HG03066 (cell line): Measurements from ENCODE around the gene CMPK1.
"Not testable (repeated sequence)": the region's sequence is repeated elsewhere in the genome, so short reads cannot be mapped to it uniquely, and the experiment has no call there.

ENCODE experiments used
- ATAC-seq: cut with Tn5 transposase; IDR thresholded peaks from one replicate; pipeline ENCODE4 v1.9.1; 2021; ENCODE audit warnings: low read depth; ENCODE audit not compliant: unreplicated experiment

The CMPK1 gene, protein sequence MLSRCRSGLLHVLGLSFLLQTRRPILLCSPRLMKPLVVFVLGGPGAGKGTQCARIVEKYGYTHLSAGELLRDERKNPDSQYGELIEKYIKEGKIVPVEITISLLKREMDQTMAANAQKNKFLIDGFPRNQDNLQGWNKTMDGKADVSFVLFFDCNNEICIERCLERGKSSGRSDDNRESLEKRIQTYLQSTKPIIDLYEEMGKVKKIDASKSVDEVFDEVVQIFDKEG

DNA sequence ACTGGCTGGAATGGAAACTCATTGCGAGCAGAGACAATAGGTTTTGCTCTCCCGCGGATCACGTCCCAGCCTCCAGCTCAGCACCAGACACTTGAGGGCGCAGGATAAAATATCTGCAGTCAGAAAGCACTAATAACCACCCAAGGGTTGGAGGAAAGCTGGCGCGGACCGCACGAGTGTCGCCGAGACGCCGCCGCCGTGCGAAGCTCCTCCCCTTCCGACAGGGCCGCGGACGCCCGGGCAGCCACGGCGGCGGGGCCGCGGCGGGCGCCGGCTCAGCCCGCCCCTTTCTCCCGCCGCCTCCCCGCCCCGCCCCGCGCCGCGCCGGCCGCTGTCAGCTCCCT is at the start of gene CMPK1:
Gene CMPK1 (plus strand): TSS at position 213 of the 344 bp plus-strand sequence. CDS start 156 bp downstream, outside the sequence.
- ATAC-seq: peak; percentile 76

DNA sequence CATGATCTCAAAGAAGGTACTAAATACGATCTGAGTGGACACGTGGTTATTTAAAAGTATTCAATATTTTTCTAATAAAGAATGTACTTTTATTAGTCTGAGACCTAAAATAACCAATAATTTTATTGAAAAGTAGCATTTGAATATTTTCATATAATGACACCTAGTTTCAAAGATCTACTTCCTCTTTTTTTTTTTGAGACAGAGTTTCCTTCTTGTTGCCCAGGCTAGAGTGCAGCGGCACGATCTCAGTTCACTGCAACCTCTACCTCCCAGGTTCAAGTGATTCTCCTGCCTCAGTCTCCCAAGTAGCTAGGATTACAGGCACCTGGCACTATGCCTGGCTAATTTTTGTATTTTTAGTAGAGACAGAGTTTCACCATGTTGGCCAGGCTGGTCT is 45.5 kb upstream of the CMPK1 start:
- not testable (repeated sequence) for ATAC-seq

DNA sequence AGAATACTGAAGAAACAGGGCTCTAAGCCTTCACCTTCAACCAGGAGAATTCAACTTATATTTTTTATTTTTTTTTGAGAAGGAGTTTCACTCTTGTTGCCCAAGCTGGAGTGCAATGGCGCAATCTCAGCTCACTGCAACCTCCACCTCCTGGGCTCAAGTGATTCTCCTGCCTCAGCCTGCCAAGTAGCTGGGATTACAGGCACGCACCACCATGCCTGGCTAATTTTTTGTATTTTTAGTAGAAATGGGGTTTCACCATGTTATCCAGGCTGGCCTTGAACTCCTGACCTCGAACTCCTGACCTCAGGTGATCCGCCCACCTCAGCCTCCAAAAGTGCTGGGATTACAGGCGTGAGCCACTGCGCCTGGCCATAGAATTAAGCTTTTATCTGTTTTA is 38.7 kb upstream of the CMPK1 start:
- not testable (repeated sequence) for ATAC-seq

DNA sequence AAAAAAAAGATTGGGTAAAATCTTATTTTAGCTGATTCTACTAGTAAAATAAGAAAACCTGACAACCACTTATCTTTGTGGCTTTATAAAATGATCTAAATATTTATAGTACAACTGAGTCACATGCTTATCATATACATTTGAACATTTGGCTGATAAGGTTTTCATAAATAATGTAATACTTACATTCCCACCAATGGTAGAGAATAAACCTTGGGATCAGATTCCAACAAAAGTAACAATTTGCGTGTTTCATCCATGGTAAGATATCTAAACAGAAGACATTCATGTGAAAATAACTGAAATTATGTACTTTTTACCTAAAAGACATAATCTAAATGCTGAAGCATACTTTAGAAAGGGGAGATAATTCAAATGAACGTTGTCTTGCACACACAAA is 38.0 kb upstream of the CMPK1 start:
- no peak for ATAC-seq

DNA sequence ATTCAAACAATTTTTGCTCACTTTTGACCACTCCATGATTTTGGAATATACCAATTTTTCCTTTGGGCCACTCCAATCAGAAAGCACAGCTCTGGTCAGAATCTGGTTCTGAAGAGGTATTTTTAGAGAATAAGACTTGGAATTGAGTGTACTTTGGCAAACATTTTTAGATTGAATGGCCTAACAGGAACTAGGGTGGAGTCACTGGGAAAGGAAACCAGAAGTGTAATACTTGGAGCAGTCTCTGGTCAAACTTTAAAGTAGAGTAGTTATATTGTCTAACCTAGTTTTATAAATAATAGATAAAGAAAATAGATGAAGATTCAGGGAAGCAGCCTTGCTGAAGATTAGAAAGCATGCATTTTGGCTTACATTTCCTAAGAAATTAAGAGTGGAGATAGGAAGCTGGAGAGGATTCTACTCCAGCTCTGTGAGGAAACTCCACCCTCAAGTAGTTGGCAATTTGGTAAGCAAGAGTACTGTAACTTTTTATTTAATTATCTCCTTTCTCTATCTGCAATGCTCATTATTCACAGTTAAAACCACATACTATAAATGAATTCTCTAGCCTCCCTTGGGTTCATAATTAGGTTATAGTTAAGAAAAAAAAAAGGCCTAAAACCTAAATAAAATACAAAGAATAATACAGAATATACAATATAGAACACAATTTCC is 35.4 kb upstream of the CMPK1 start:
- ATAC-seq: no peak

DNA sequence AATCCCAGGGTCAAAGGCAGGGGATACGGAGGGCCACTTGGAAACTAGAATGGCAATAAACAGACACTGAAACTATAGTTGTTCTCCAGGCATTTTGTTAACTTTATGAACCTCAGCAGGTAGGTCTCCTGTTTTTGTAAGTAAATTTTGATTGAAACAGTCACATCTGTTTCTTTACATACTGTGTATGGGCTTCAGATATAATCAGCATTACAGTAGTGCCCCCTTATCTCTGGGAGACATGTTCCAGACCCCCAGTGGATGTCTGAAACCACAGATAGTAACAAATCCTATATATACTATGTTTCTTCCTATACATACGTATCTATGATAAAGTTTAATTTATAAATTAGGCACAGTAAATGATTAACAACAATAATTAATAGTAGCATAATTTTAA is 31.1 kb upstream of the CMPK1 start:
- no peak for ATAC-seq

DNA sequence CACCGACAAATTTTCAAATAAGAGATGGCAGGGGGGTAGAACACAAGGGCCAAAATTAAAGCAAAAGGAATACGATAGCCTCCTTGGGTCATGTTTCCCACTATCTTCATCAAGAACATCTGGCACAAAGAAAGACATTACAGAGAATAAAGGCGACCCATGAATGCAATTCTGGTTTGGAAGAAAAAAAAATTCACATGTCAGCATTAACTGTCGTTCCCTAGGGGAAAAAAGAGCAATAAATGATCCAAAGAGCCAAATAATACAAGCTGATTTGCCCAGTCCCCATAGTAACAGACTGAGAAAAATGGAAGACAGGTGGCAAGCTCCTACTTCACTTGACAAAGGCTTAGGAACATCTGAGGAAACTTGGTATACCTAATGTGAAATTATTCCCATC is 24.2 kb upstream of the CMPK1 start:
- ATAC-seq: no peak

DNA sequence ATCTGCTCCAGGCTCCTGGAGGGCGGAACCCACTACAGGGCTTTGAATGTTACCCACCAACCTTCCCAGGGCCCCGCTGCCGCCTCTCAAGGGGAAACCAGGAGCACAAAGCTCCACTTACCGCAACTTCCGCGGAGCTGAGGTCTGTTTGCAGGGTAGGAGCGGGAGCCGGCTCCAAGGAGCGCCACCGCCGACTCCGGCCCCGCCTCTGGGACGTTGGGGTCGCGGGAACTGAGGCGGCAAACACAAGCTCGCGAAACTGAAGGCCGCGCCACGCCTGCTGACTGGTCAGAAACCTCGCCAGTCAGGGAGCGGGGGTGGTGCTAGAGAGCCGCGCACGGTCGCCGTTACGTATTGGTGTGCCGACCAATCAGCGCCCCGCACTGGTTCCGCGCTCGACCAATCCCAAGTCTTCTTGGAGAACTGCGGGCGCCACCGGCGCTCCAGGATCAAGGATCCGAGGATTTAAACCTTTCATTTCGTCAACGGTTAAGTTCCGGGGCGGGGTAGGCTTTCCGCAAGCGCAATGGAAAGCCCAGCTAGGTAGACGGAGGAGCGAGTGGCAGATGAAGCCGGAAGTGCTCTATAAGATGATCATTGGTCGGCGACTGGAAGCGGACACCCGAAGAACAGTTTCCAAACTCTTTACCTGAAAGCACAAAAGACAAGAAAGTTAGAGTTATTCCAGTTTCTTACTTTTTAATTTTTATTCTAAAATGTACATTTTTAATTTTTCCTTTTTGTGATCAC is 19.5 kb upstream of the CMPK1 start, which contains the start of gene STIL:
Gene STIL (minus strand): TSS at position 233 of the 750 bp plus-strand sequence. CDS start 3,828 bp downstream, outside the sequence.
- peak; percentile 99 for ATAC-seq

DNA sequence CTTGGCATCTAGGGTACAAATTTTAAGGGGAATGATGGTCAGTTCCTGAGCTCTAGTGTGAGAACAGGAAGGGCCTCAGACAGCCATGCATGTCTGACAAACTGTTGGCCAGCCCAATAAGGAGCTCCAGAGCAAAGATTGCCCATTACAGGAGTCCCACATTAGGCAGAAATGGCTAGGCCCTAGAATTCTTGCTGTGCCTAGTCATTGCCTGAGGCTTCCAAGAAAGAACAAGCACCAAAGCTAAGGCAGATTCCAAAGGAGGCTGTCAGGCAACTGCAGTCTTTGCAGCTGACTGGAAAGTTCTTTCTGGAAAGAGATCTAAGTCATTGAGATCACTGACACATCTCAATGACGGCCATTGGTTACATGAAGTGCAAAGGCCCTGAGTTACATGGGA is 15.7 kb upstream of the CMPK1 start:
- no peak for ATAC-seq

DNA sequence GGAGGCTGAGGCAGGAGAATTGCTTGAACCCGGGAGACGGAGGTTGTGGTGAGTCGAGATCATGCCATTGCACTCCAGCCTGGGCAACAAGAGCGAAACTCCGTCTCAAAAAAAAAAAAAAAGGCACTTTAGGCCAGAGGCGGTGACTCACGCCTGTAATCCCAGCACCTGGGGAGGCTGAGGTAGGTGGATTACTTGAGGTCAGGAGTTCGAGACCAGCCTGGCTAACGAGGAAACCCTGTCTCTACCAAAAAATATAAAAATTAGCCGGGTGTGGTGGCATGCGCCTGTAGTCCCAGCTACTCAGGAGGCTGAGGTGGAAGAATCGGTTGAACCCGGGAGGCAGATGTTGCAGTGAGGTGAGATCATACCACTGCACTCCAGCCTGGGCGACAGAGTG is 13.6 kb upstream of the CMPK1 start:
- not testable (repeated sequence) for ATAC-seq

DNA sequence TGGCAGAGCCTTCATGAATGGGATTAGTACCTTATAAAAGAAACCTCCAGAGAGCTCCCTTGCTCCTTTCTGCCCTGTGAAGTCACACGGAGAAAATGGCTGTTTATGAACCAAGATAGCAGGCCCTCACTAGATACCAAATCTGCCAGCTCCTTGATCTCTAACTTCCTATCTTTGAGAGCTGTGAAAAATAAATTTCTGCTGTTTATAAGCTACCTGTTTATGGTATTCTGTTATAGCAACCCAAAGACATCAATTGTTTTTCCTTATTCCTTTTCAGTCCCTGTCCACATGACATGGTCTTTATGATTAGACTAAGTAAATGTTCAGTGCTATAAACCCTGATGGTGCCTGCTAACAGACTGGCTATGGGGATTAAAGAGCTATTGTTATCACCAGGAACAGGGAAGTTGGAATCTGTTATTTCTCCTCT is 10.0 kb upstream of the CMPK1 start:
- no peak for ATAC-seq

DNA sequence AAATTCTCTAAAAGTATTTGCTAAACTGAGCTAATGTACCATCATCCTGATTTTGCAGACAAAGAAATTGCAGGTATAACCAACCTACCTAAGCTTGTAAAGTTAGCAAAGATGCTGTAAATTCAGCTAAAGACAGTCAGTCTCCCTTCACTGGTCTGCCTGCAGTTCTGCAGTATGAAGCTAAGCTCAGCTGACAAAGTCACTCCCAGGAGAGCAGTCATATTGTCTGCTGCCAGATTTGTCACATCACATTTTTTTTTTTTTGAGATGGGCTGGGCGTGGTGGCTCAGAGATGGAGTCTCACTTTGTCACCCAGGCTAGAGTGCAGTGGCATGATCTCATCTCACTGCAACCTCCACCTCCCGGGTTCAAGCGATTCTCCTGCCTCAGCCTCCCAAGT is 8.9 kb upstream of the CMPK1 start:
- no peak for ATAC-seq

DNA sequence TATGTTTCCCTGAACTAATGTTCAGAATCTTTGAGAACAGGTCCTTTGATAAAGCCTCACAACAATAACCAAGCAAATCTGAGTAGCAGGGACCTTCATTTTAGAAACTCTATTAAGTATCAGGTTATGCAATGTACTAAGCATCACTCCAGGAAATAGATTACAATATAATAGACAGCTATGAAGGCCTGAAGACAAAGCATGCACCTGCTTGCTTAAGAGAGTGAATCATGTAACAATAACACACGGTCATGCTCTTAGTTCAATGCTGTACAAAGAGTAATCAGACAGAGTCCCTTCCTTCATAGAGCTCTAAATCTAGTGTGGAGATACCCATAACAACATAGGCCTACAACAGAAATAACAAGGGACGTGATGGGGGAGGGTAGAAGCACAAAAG is 8.1 kb upstream of the CMPK1 start:
- no peak for ATAC-seq

DNA sequence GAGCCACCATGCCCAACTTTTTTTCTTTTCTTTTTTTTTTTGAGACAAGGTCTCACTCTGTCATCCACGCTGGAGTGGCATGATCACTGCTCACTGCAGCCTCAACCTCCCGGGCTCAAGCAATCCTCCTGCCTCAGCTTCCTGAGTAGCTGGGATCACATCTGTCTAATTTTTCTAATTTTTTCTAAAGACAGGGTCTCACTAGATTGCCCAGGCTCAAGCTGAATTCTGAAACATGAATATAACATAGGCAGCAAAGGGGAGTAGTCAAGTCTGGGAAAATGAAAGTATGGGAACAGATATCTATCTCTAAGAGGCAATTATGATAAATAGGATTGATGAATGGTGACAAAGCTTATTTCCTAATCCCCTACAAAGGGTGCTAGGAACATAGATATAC is 7.3 kb upstream of the CMPK1 start:
- no peak for ATAC-seq

DNA sequence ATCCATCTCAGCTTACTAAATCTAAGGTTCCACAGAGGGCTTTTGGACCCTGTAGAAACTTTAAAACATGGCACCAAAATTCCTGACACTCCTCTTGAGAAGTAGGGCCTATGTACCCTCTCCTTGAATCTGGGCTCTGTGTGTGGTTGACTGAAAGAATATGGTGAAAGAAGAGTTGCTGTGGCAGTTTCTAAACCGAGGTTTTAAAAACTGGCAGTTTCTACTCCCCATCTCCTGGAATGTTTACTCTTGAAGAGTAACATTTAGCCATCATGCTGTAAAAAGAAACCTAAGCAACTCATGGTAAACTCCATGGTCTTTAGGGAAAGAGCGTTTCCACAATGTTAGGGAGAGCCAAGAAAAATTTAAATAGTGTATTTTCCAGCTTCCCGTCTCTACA is 4.6 kb upstream of the CMPK1 start:
- ATAC-seq: no peak

DNA sequence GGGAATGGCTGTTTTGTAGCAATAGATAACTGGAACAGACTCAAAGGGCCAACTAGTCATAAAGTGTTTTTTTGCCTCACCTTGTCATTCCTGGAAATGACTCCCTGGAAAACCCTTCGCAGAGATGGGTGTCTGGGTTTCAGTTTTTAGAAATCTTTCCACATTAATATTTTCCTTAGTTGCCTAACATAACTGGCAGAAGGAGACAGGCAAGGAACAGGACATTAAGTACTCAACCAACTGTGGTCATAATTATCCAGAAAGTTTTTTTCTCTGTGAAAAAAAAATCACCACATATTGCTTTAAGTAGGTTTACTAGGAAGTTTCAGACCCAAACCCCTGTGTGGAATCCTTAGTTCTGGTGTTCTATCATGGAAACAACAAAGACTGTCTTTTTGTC is 3.4 kb upstream of the CMPK1 start:
- ATAC-seq: no peak

DNA sequence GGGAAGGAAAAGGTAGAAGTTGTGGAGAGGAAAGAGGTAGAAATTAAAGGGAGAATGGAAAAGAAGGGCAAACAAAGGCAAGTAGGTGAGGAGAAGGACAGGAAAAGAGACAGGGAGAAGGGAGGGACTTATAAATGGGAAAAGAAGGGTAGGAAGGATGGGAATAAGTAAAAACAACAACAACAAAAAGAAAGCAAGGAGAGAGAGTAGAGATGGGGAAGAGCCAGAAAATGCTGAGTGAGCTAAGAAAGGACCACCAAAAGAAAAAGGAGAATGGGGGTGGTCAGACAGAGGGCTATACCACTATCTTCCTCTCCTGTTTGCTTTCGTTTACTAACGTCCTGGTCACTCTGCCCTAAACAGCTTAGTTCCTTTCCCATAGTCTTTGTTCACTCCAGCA is 1.7 kb upstream of the CMPK1 start:
- ATAC-seq: no peak

DNA sequence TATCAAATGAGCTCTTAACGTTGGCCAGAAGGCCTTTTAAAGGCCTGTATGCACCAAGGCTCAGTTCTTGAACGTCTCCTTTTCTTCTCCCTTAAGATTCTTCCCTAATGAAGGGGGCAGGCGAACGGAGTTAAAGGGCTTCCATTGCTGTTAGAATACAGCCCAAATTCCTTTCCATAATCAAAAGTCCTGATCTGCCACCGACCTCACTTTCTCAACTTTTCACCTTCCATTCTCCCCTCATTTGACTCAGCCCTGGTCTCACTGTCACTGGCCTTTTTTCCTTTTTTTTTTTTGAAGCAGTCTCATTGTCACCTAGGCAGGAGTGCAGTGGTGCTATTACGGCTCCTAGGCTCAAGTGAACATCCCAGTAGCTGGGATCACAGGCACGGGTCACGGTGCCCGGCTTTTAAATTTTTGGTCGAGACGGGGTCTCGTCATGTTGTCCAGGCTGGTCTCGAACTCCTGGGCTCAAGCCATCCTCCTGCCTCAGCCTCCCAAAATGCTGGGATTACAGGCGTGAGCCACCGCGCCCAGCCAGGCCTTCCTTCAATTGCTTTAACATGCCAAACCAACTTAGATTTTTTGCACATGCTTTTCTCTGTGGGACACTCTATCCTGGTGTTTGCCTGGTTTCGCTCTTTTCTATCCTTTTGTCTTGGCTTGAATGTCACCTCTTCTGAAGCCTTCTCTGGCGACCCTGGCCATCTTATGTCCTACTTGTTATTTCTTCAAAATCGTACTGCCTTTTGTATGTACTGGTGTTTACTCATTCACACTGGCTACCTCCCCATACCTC is 612 bp upstream of the CMPK1 start:
- no peak for ATAC-seq

DNA sequence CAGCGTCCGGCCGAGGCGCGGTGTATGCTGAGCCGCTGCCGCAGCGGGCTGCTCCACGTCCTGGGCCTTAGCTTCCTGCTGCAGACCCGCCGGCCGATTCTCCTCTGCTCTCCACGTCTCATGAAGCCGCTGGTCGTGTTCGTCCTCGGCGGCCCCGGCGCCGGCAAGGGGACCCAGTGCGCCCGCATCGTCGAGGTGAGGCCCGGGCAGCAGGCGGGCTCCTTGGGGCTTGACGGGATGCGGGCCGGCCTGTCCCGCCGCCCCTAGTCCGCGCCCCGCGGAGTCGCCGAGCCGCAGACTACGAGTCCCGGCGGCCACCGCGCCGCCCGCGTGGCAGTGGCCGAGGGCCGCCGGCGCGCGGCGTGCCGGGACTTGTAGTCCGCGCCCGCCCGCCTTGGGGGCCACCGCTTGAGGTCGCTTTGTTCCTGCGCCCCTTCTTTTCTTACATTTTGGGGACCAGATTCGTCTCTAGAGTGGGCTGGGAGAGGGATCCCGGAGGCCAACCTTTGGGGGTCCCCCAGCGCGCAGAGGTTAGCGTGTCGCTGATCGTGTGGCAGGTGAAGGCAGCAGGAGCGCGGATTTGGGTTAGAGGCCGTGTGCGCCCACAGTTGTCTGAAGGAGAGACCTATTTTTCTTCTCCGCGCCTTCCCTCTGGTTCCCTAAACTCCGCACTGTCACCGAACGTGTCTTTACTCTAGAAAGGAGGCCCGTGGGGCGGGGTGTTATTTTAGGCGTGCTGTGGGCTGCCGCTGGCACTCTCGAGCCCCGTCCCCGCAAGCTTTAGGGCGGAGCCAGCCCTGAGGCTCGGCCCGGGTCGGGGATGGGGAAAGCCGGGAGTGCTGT is 553 bp downstream of the CMPK1 start:
- peak; percentile 80 for ATAC-seq
